ENCODE measurements around the gene MAN2B1. TPM values are rescaled to one million over a fixed set of nuclear protein-coding genes. Genes with fewer than 3 reads are reported as not detected.
"Not testable (repeated sequence)": the region's sequence is repeated elsewhere in the genome, so short reads cannot be mapped to it uniquely, and the experiment has no call there.

Gene MAN2B1
- total RNA-seq, result 44.5 TPM

DNA sequence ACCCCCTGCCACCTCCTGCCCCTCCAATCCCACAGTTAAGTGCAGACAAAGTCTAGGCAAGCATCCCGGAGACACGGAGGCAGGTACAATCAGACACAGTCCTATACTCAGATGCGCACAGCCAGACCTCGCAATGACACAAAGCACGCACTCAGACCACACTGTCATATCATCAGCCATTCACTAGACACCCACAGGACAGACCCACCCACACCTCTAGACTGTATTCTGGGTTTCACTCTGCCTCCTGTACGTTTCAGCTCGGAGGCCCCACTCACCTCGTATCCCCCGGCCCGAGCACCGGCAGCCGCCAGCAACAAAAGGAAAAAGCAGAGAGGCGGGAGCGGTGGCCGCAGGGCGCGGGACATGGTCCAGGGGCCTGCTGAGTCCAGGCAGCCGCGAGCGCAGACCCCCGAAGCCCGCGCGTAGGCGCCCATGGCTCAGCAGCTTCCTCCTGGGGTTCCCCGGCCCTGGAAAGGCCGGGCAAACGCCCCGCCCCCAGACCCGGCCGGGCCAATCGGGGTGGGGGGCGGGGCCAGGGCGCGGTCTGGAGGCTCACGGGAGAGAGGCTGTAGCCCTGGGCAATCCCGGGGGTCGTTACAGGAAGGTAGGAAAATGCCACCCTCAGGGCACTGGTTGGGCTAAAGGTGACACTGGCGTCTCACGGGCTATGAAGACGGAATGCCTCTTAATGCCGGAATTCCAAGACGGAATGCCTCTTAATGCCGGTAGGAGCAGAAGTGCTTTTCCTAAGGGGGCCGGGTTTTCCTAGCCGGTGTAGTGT is at the start of gene MAN2B1, which contains the start of gene WDR83:
Gene MAN2B1, minus strand, starts transcription at position 478 of the 784 bp plus-strand sequence. Its CDS starts 41 bp downstream, at position 437.
Gene WDR83, plus strand, starts transcription at position 543 of the 784 bp plus-strand sequence. CDS start 2,984 bp downstream, outside the sequence.
- peak; percentile 89 for DNase-seq

- DNase-seq, result no peak
These were observed 49.4 kb upstream of the MAN2B1 start for GRCh38 chr19:12715929-12716328.

DNA sequence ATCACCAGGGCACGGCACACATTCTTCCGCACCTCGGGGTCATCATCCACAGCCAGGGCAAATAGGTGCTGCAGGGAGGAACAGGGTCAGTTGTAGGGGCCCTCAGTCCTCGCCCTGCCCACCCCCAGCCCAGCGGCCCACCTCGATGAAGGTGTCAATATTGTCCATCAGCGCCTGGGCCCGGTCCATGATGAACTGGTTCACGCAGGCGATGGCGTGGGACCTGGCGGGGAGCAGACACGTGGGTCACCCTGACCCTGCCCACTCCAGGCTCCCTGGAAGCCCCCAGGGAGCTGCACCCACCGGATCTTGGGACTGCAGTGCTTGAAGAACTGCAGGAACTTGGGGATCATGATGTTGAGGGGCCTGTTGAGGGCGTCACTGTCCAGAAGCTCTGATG is 48.6 kb upstream of the MAN2B1 start:
- no peak for DNase-seq

- not testable (repeated sequence) for DNase-seq
These were observed 46.8 kb upstream of the MAN2B1 start for GRCh38 chr19:12713304-12713703.

- not testable (repeated sequence) for DNase-seq
These were observed 45.5 kb upstream of the MAN2B1 start for GRCh38 chr19:12712077-12712476.

DNA sequence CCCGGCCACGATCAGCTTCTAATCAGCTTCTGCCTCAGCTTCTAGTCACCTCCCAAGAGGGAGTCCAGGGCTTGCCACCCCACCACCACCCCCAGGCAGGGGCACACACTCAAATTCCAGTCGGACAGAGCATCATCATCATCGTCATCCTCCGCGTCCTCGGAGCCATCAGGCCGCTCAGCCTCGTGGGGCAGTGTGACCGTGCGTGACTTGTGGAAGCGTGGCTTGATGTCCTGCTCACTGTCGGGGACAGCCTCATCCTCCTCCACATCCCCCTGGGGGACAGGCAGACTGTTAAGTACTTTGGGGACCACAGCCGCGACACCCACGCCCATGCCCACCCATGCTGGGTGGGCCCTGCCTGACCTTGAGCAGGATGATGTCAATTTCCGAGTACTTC is 44.6 kb upstream of the MAN2B1 start:
- DNase-seq, result no peak

GRCh38 chr19:12708641-12709040 is 42.1 kb upstream of the MAN2B1 start:
- DNase-seq, result no peak

GRCh38 chr19:12706332-12706718 is 39.8 kb upstream of the MAN2B1 start:
- DNase-seq, result no peak

- no peak for DNase-seq
These were observed 39.3 kb upstream of the MAN2B1 start for GRCh38 chr19:12705654-12706331.

- DNase-seq, result no peak
These were observed 38.6 kb upstream of the MAN2B1 start for GRCh38 chr19:12705169-12705568.

GRCh38 chr19:12703046-12703445 is 36.5 kb upstream of the MAN2B1 start:
- DNase-seq, result peak; percentile 58

DNA sequence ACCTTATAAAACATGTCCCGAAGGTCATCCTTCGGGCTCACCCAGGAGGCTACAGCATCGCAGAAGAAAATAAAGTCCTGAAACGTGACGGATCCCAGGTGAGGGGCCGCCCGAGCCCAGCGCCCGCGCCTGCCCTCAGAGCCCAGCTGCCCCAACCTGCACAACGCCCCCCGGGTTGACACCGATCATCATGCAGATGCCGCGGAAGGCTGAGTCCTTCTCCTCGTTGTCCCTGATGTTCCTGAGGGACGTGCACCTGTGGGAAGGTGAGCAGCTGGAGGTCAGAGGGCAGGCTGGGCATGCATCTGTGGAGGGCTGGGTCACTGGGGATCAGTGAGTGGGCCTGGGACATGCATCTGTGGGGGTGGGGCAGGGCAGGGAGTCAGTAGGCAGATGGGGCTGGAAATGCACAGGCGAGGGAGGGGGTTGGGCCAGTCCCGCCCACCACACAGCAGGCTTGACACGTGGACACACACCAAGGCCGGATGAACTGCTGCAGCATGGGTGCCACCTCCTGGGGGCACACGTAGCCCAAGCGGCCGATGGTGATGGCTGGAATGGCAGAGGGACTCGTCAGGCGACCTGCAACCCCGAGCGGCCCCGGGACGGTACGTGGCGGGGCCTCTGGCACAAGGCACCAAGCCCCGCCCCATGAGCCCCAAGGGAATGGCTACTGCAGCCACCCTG is 35.2 kb upstream of the MAN2B1 start:
- DNase-seq, result no peak

GRCh38 chr19:12698138-12698537 is 31.6 kb upstream of the MAN2B1 start:
- DNase-seq, result no peak

- not testable (repeated sequence) for DNase-seq
These were observed 30.9 kb upstream of the MAN2B1 start for GRCh38 chr19:12697425-12697824.

GRCh38 chr19:12696366-12697335 is 30.1 kb upstream of the MAN2B1 start, which contains the start of gene FBXW9:
FBXW9 (minus strand) TSS chr19:12696631; CDS start chr19:12696581, 50 bp downstream.
- DNase-seq, result peak; percentile 98

DNA sequence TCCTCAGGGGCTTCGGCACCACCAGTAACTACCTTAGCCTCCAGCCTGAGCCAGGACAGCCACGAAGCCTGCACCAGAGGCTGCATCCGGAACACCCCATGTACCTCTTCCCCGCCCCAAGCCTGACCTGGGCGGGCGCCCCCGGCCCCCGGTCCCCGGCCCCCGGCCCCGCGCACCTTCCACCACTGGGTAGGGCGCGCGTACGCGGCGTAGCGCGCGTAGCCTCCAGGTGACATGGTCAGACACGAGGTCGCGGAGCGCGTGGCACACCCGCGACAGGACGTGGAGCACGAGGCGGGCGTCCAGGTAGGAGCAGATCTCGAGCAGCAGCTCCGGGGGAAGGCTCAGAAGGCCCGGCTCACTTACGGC is 29.4 kb upstream of the MAN2B1 start:
- no peak for DNase-seq

DNA sequence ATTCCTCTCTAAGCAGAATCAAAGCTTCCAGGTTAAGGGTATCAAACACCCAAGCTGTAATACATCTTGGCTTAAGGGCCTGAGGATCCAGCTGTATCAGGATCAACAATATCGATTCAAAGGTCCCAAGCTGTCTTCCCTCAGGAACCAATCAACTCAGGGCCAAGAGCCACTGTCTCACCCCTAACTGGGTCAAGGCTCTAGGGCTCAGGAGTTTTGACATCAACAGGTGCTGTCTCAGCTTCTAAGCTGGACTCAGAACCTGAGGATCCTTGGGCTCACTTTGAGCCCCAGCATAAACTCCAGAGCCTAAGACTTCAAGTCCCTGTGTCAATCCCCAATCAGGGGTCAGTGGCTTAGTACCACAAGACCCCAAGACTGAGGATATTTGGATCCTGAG is 29.0 kb upstream of the MAN2B1 start:
- DNase-seq, result no peak

GRCh38 chr19:12695096-12695495 is 28.6 kb upstream of the MAN2B1 start:
- no peak for DNase-seq

DNA sequence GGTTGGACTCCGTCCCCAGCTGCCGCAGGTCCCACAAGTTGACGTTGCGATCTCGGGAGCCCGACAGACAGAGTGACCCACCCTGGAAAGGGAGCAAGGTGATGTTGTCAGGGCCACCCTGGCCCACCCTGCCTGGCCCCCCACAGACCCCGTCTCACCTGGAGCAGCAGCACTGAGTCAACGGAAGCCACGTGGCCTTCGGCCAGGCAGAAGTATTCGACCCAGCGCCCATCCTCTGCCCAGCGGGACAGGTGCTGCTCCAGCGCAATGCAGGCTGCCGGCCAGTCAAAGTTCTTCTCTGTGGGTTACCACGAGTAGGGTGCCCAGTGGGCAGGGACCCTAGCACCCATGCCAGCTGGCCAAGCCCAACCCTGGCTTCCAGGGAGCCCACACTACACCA is 28.1 kb upstream of the MAN2B1 start:
- DNase-seq, result no peak

- DNase-seq, result no peak
These were observed 26.4 kb upstream of the MAN2B1 start for GRCh38 chr19:12692960-12693359.

- DNase-seq, result no peak
These were observed 23.2 kb upstream of the MAN2B1 start for GRCh38 chr19:12689581-12690216.

All from tongue (tissue), 2 donors.